HAP-1 (cell line): ENCODE measurements around the gene HINFP.
"Not testable (repeated sequence)": the region's sequence is repeated elsewhere in the genome, so short reads cannot be mapped to it uniquely, and the experiment has no call there.

Experiments used
- DNase-seq, 2 experiments: peaks; one replicate each; pipeline ENCODE4 v3.0.0-alpha.2; 2016 to 2020; ENCODE audit warnings: low spot score in 2 of 2
- H3K27me3 ChIP-seq: fragments of 250-450 bp; sonication (Bioruptor Pico); 2 replicates; pipeline ENCODE4 v1.5.1; 2020; ENCODE audit warnings: low read depth, mild to moderate bottlenecking, moderate library complexity
- H3K36me3 ChIP-seq: fragments of 250-450 bp; sonication (Bioruptor Pico); replicated peaks from 2 replicates; pipeline ENCODE4 v1.5.1; 2020; ENCODE audit warnings: mild to moderate bottlenecking
- H3K4me1 ChIP-seq: fragments of 250-450 bp; sonication (Bioruptor Pico); 2 replicates; pipeline ENCODE4 v1.5.1; 2020; ENCODE audit warnings: mild to moderate bottlenecking
- H3K4me3 ChIP-seq: fragments of 250-450 bp; sonication (Bioruptor Pico); 2 replicates; pipeline ENCODE4 v1.5.1; 2020; ENCODE audit warnings: mild to moderate bottlenecking, moderate library complexity
- H3K9me3 ChIP-seq: fragments of 250-450 bp; sonication (Bioruptor Pico); 2 replicates; pipeline ENCODE4 v1.5.1; 2020; ENCODE audit warnings: mild to moderate bottlenecking, moderate library complexity
- in situ Hi-C: fragments of 300-500 bp; cut with MboI; formaldehyde crosslinking; loops from 3 replicates; pipeline ENCODE4 v1.14.3; 2020; ENCODE audit warnings: low sequenced_read_pairs, inconsistent platforms, mixed read lengths

HINFP gene

GRCh38 chr11:119161871-119162270 lies 40.5 kb downstream of the HINFP start:
- no peaks in the 10 kb centered on the region for H3K36me3 ChIP-seq
- no peak overlapping the region for H3K4me3 ChIP-seq
- DNase-seq, result no peak
- H3K27me3 ChIP-seq, result no peaks in the 10 kb centered on the region
- no peaks in the 10 kb centered on the region for H3K4me1 ChIP-seq
- in situ Hi-C loops, result loop anchor here (5.0 kb wide), 1 partner anchor 50 kb away; no protein-coding TSS in a partner anchor
- H3K9me3 ChIP-seq, result no peaks in the 10 kb centered on the region

DNA sequence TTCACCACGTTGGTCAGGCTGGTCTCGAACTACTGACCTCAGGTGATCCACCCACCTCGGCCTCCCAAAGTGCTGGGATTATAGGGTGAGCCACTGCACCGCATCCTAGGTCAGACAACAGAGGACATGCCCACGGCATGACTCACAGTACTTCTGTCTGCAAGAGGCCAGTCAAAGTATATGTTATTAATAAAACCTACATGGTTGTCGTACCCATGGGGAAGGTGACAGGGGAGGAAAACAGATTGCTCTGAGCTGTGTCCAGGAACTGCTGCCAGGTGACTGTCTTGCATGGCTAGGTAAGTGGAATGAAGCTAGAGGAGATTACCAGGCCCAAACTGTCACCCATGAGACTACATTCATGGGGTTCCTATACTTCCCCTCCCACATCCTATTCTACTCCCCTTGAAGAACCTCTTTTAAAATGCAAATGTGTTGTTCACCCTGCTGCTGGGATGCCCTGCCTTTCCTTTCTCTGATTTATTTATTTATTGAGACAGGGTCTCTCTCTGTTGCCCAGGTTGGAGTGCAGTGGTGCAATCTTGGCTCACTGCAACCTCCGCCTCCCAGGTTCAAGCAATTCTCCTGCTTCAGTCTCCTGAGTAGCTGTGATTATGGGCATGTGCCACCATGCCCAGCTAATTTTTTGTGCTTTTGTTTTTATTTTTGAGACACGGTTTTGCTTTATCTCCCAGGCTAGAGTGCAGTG lies 45.1 kb downstream of the HINFP start:
- in situ Hi-C loops, result no loop called here
- no peak overlapping the region for H3K4me3 ChIP-seq
- H3K27me3 ChIP-seq, result no peaks in the 10 kb centered on the region
- H3K4me1 ChIP-seq, result no peaks in the 10 kb centered on the region; the same call in 1 of the 2 replicates
- H3K36me3 ChIP-seq, result no peaks in the 10 kb centered on the region
- no peak for DNase-seq
- no peaks in the 10 kb centered on the region for H3K9me3 ChIP-seq

DNA sequence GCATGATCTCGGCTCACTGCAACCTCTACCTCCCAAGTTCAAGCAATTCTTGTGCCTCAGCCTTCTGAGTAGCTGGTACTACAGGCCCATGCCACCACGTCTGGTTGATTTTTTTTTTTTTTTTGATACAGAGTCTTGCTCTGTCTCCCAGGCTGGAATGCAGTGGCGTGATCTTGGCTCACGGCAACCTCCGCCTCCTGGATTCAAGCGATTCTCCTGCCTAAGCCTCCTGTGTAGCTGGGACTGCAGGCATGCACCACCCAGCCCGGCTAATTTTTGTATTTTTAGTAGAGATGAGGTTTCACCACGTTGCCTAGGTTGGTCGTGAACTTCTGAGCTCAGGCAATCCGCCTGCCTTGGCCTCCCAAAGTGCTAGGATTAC lies 45.7 kb downstream of the HINFP start:
- H3K27me3 ChIP-seq, in situ Hi-C loops, DNase-seq, H3K4me1 ChIP-seq, H3K36me3 ChIP-seq, H3K4me3 ChIP-seq, H3K9me3 ChIP-seq: not testable (repeated sequence)

DNA sequence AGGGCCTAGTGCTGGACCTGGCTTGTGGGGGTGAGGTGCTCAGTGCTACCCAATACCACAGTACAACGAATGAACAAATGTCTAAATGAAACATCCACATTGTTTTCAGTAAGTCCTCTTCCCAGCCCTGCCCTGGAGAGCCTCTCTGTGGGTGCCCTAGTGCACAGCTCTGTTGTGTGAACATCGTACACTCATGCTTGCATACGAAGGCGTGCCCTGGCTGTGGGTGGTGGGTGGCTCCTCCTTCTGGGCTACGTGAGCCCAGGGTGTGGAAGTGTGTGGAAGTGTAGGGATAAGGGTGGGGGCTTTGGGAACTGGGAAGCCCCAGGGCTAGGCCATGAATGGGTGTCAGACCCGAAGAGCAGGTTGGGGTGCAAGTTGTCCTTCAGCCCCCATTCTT lies 46.6 kb downstream of the HINFP start:
- Histone ChIP-seq H3K36me3 (0 out of 2 replicates have a peak, but pooled peaks cover 3% of the 10 kb centered on the region), H3K4me3 (no peak overlapping the region), H3K9me3 (no peaks in the 10 kb centered on the region), H3K4me1 (no peaks in the 10 kb centered on the region; the same call in 1 of the 2 replicates), H3K27me3 (no peaks in the 10 kb centered on the region)
- DNase-seq, result no peak
- in situ Hi-C loops, result no loop called here

GRCh38 chr11:119168471-119169281 lies 47.3 kb downstream of the HINFP start, which contains the start of gene NLRX1:
NLRX1 (plus strand) TSS chr11:119168725; CDS start chr11:119171404, 2,679 bp downstream.
- Histone ChIP-seq H3K27me3 (no peaks in the 10 kb centered on the region), H3K9me3 (no peaks in the 10 kb centered on the region), H3K4me3 (peak within 1 kb of the TSS; percentile 58), H3K36me3 (peaks cover 5% of the 10 kb centered on the region; the same call in 1 of the 2 replicates), H3K4me1 (no peaks in the 10 kb centered on the region; the same call in 1 of the 2 replicates)
- in situ Hi-C loops, result no loop called here
- peak; percentile 66 to 89 for DNase-seq

- in situ Hi-C loops, result no loop called here
- H3K36me3 ChIP-seq, result peaks cover 7% of the 10 kb centered on the region; the same call in 1 of the 2 replicates
- no peaks in the 10 kb centered on the region for H3K27me3 ChIP-seq
- peak; percentile 26 to 54 for DNase-seq
- H3K4me1 ChIP-seq, result no peaks in the 10 kb centered on the region; the same call in 1 of the 2 replicates
- H3K4me3 ChIP-seq, result peak overlapping the region; percentile 58
- H3K9me3 ChIP-seq, result no peaks in the 10 kb centered on the region
These were observed 47.9 kb downstream of the HINFP start for GRCh38 chr11:119169282-119169719.

- DNase-seq, result no peak
- Histone ChIP-seq H3K36me3 (peaks cover 22% of the 10 kb centered on the region), H3K4me3 (no peak overlapping the region), H3K9me3 (no peaks in the 10 kb centered on the region), H3K27me3 (no peaks in the 10 kb centered on the region), H3K4me1 (no peaks in the 10 kb centered on the region; the same call in 1 of the 2 replicates)
- in situ Hi-C loops, result no loop called here
These were observed 51.1 kb downstream of the HINFP start for GRCh38 chr11:119172513-119172912.

GRCh38 chr11:119173453-119173852 lies 52.1 kb downstream of the HINFP start:
- H3K4me3 ChIP-seq, result no peak overlapping the region
- H3K4me1 ChIP-seq, result no peaks in the 10 kb centered on the region; the same call in 1 of the 2 replicates
- no peaks in the 10 kb centered on the region for H3K9me3 ChIP-seq
- DNase-seq, result no peak
- peaks cover 22% of the 10 kb centered on the region for H3K36me3 ChIP-seq
- no peaks in the 10 kb centered on the region for H3K27me3 ChIP-seq
- in situ Hi-C loops, result no loop called here

- DNase-seq, result no peak
These were observed 54.2 kb downstream of the HINFP start for GRCh38 chr11:119175493-119176077.

DNA sequence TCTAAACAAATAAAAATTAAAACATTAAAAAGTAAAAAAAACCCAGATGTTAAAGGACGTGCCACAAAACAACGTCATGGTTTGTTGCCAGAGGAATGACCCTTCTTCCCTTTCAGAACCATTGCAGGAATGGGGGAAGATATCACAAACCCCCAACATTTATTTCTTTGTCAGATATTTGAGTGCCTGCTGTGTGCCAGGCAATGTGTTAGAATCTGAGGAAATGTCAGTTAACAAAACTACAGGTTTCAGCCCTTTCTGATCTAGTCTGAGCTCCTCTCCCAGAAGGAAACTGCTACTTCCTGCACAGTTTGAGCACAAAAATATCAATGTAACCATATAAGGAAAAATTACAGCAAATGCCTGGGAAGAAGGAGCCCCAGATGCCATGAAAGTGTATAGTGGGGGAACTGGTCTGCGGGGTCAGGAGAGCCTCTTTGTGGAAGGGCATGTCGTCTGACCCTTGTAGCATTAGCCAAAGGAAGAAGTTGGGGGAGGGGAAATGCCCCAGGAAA lies 56.8 kb downstream of the HINFP start:
- in situ Hi-C loops, result no loop called here
- Histone ChIP-seq H3K4me3 (no peak overlapping the region), H3K4me1 (no peaks in the 10 kb centered on the region), H3K36me3 (peaks cover 18% of the 10 kb centered on the region), H3K9me3 (no peaks in the 10 kb centered on the region), H3K27me3 (no peaks in the 10 kb centered on the region)
- no peak for DNase-seq

More at GRCh38 chr11:119175493-119176077, 54.2 kb downstream of the HINFP start:
- Histone ChIP-seq H3K9me3 (no peaks in the 10 kb centered on the region), H3K36me3 (peaks cover 22% of the 10 kb centered on the region), H3K4me3 (no peak overlapping the region), H3K4me1 (no peaks in the 10 kb centered on the region), H3K27me3 (no peaks in the 10 kb centered on the region)
- in situ Hi-C loops, result no loop called here

GRCh38 chr11:119179342-119179741 lies 58.0 kb downstream of the HINFP start:
- no peak overlapping the region for H3K4me3 ChIP-seq
- peaks cover 15% of the 10 kb centered on the region; the same call in 1 of the 2 replicates for H3K36me3 ChIP-seq
- H3K4me1 ChIP-seq, result no peaks in the 10 kb centered on the region
- no peak for DNase-seq
- no peaks in the 10 kb centered on the region for H3K27me3 ChIP-seq
- no peaks in the 10 kb centered on the region for H3K9me3 ChIP-seq
- in situ Hi-C loops, result no loop called here

GRCh38 chr11:119179983-119180382 lies 58.6 kb downstream of the HINFP start:
- DNase-seq, result no peak
- Histone ChIP-seq H3K9me3 (no peaks in the 10 kb centered on the region), H3K27me3 (no peaks in the 10 kb centered on the region), H3K36me3 (peaks cover 11% of the 10 kb centered on the region; the same call in 1 of the 2 replicates), H3K4me3 (no peak overlapping the region), H3K4me1 (no peaks in the 10 kb centered on the region)
- in situ Hi-C loops, result no loop called here
